ENCODE measurements around the gene ZNRF3.

GRCh38 chr22:28867191-28867590 lies 16.2 kb upstream of the ZNRF3 start:
- TF ChIP-seq CTCF (IDR thresholded peaks at IDR 0.05) = no peak
- TF ChIP-seq ZFX (IDR thresholded peaks at IDR 0.05; ENCODE audit: borderline replicate concordance) = no peak
